ENCODE measurements around the gene UPF3B. TPM values are rescaled to one million over a fixed set of nuclear protein-coding genes. Genes with fewer than 3 reads are reported as not detected.
"Not testable (repeated sequence)": the region's sequence is repeated elsewhere in the genome, so short reads cannot be mapped to it uniquely, and the experiment has no call there.

The UPF3B gene
- total RNA-seq, 2 donors from 2014 or later = 14.6 to 15.3 TPM

GRCh38 chrX:119871599-119872395 lies 19.0 kb upstream of the UPF3B start, which contains the start of the genes NDUFA1 and RNF113A:
Gene NDUFA1 (plus strand): TSS chrX:119871832. CDS start chrX:119871912, 80 bp downstream.
Gene RNF113A (minus strand): TSS chrX:119871733. CDS start chrX:119871613, 120 bp downstream.
- peaks cover 5 to 13% of the 10 kb centered on the region in 2 donors for H3K4me1 Mint-ChIP-seq (ENCODE audit: low read depth in 2 of 2)
- peak; percentile 97 to 98 for ATAC-seq
- H3K36me3 Mint-ChIP-seq = peaks cover 9% of the 10 kb centered on the region
- peak within 1 kb of the TSS; percentile 97 to 100 for H3K27ac Mint-ChIP-seq
- peaks cover 0 to 3% of the 10 kb centered on the region in 2 donors for H3K27me3 Mint-ChIP-seq
- DNase-seq (ENCODE audit: low spot score) = peak; percentile 88
- no peaks in the 10 kb centered on the region for H3K9me3 Mint-ChIP-seq
- peak within 1 kb of the TSS; percentile 94 for H3K4me3 Mint-ChIP-seq

GRCh38 chrX:119871245-119871598 lies 18.5 kb upstream of the UPF3B start:
- ATAC-seq (peak; percentile 66 to 68), DNase-seq (ENCODE audit: low spot score) (no peak)
- Mint-ChIP-seq H3K9me3 (no peaks in the 10 kb centered on the region), H3K4me3 (peak overlapping the region; percentile 94), H3K36me3 (peaks cover 9% of the 10 kb centered on the region), H3K27me3 (peaks cover 0 to 5% of the 10 kb centered on the region in 2 donors), H3K4me1 (ENCODE audit: low read depth in 2 of 2) (peaks cover 5 to 13% of the 10 kb centered on the region in 2 donors), H3K27ac (peak overlapping the region; percentile 97 to 100)

- peak overlapping the region; percentile 97 to 100 for H3K27ac Mint-ChIP-seq
- H3K4me1 Mint-ChIP-seq (ENCODE audit: low read depth in 2 of 2) = peaks cover 5 to 13% of the 10 kb centered on the region in 2 donors
- ATAC-seq (peak in 1 of 2 donors; percentile 45), DNase-seq (ENCODE audit: low spot score) (no peak)
- H3K4me3 Mint-ChIP-seq = peak overlapping the region; percentile 94
- peaks cover 0 to 5% of the 10 kb centered on the region in 2 donors for H3K27me3 Mint-ChIP-seq
- no peaks in the 10 kb centered on the region for H3K9me3 Mint-ChIP-seq
- peaks cover 9% of the 10 kb centered on the region for H3K36me3 Mint-ChIP-seq
Observed at GRCh38 chrX:119870626-119871131, 17.9 kb upstream of the UPF3B start.

- H3K4me1 Mint-ChIP-seq (ENCODE audit: low read depth in 2 of 2) = peaks cover 10 to 14% of the 10 kb centered on the region in 2 donors
- no peak for ATAC-seq
Observed at GRCh38 chrX:119853444-119853843, 681 bp upstream of the UPF3B start.

GRCh38 chrX:119833905-119834304 lies 18.9 kb downstream of the UPF3B start:
- Mint-ChIP-seq H3K27ac (no peak overlapping the region), H3K4me3 (no peak overlapping the region), H3K4me1 (ENCODE audit: low read depth in 2 of 2) (peaks cover 0 to 5% of the 10 kb centered on the region in 2 donors), H3K36me3 (peaks cover 29% of the 10 kb centered on the region), H3K27me3 (no peaks in the 10 kb centered on the region), H3K9me3 (no peaks in the 10 kb centered on the region)
- DNase-seq (ENCODE audit: low spot score) = no peak
- no peak for ATAC-seq

More at GRCh38 chrX:119853444-119853843, 681 bp upstream of the UPF3B start:
- DNase-seq (ENCODE audit: low spot score) = no peak
- peak overlapping the region; percentile 87 to 98 for H3K27ac Mint-ChIP-seq
- H3K36me3 Mint-ChIP-seq = no peaks in the 10 kb centered on the region
- H3K9me3 Mint-ChIP-seq = no peaks in the 10 kb centered on the region
- H3K4me3 Mint-ChIP-seq = peak overlapping the region; percentile 97
- peaks cover 0 to 12% of the 10 kb centered on the region in 2 donors for H3K27me3 Mint-ChIP-seq

- H3K4me3 Mint-ChIP-seq = no peak overlapping the region
- H3K36me3 Mint-ChIP-seq = peaks cover 9% of the 10 kb centered on the region
- ATAC-seq (no peak), DNase-seq (ENCODE audit: low spot score) (no peak)
- H3K9me3 Mint-ChIP-seq = no peaks in the 10 kb centered on the region
- H3K27me3 Mint-ChIP-seq = no peaks in the 10 kb centered on the region
- H3K4me1 Mint-ChIP-seq (ENCODE audit: low read depth in 2 of 2) = peaks cover 0 to 11% of the 10 kb centered on the region in 2 donors
- no peak overlapping the region for H3K27ac Mint-ChIP-seq
Observed at GRCh38 chrX:119828446-119828845, 24.3 kb downstream of the UPF3B start.

- Mint-ChIP-seq H3K27me3 (no peaks in the 10 kb centered on the region), H3K4me1 (ENCODE audit: low read depth in 2 of 2) (peaks cover 6 to 11% of the 10 kb centered on the region in 2 donors), H3K4me3 (no peak overlapping the region), H3K36me3 (peaks cover 9% of the 10 kb centered on the region), H3K27ac (no peak overlapping the region), H3K9me3 (no peaks in the 10 kb centered on the region)
- ATAC-seq (no peak), DNase-seq (ENCODE audit: low spot score) (no peak)
Observed at GRCh38 chrX:119826399-119826959, 26.3 kb downstream of the UPF3B start.

- H3K9me3 Mint-ChIP-seq; H3K36me3 Mint-ChIP-seq; H3K27me3 Mint-ChIP-seq; H3K27ac Mint-ChIP-seq; ATAC-seq; H3K4me3 Mint-ChIP-seq; H3K4me1 Mint-ChIP-seq (ENCODE audit: low read depth in 2 of 2); DNase-seq (ENCODE audit: low spot score): not testable (repeated sequence)
Observed at GRCh38 chrX:119824221-119824620, 28.5 kb downstream of the UPF3B start.

GRCh38 chrX:119821703-119822102 lies 31.1 kb downstream of the UPF3B start:
- DNase-seq (ENCODE audit: low spot score); H3K9me3 Mint-ChIP-seq; H3K4me3 Mint-ChIP-seq; H3K36me3 Mint-ChIP-seq; H3K27me3 Mint-ChIP-seq; H3K4me1 Mint-ChIP-seq (ENCODE audit: low read depth in 2 of 2): not testable (repeated sequence)
- peak overlapping the region in 1 of 2 donors; percentile 76 for H3K27ac Mint-ChIP-seq
- peak; percentile 73 to 80 for ATAC-seq

- Mint-ChIP-seq H3K27ac (no peak overlapping the region), H3K4me3 (no peak overlapping the region), H3K4me1 (ENCODE audit: low read depth in 2 of 2) (peaks cover 0 to 6% of the 10 kb centered on the region in 2 donors), H3K36me3 (no peaks in the 10 kb centered on the region), H3K9me3 (no peaks in the 10 kb centered on the region), H3K27me3 (no peaks in the 10 kb centered on the region)
- ATAC-seq (no peak), DNase-seq (ENCODE audit: low spot score) (no peak)
Observed at GRCh38 chrX:119817130-119817690, 35.6 kb downstream of the UPF3B start.

GRCh38 chrX:119816300-119816699 lies 36.5 kb downstream of the UPF3B start:
- Mint-ChIP-seq H3K4me1 (ENCODE audit: low read depth in 2 of 2) (peaks cover 0 to 3% of the 10 kb centered on the region in 2 donors), H3K36me3 (no peaks in the 10 kb centered on the region), H3K27ac (no peak overlapping the region), H3K9me3 (no peaks in the 10 kb centered on the region), H3K27me3 (no peaks in the 10 kb centered on the region), H3K4me3 (no peak overlapping the region)
- ATAC-seq (no peak), DNase-seq (ENCODE audit: low spot score) (no peak)

GRCh38 chrX:119809185-119809666 lies 43.5 kb downstream of the UPF3B start:
- no peaks in the 10 kb centered on the region for H3K4me1 Mint-ChIP-seq (ENCODE audit: low read depth in 2 of 2)
- H3K4me3 Mint-ChIP-seq = no peak overlapping the region
- H3K27ac Mint-ChIP-seq = no peak overlapping the region
- H3K9me3 Mint-ChIP-seq = no peaks in the 10 kb centered on the region
- no peaks in the 10 kb centered on the region for H3K36me3 Mint-ChIP-seq
- H3K27me3 Mint-ChIP-seq = peaks cover 0 to 7% of the 10 kb centered on the region in 2 donors
- DNase-seq (ENCODE audit: low spot score) = no peak
- no peak for ATAC-seq

GRCh38 chrX:119808461-119808860 lies 44.3 kb downstream of the UPF3B start:
- not testable (repeated sequence) for H3K9me3 Mint-ChIP-seq; ATAC-seq; H3K27me3 Mint-ChIP-seq; H3K4me1 Mint-ChIP-seq (ENCODE audit: low read depth in 2 of 2); H3K36me3 Mint-ChIP-seq; DNase-seq (ENCODE audit: low spot score); H3K27ac Mint-ChIP-seq; H3K4me3 Mint-ChIP-seq

Measured in natural killer cell treated with Interleukin-12 subunit alpha and Interleukin-12 subunit beta and Interleukin-15 and Interleukin-18, amount 100 ng/mL, for 72 hours (primary cell).